OCI-LY1 (cell line): ENCODE results near the gene TROAP.

Experiments
- CTCF ChIP-seq: fragments of 200-600 bp; sonication (generic), shearing (Covaris generic); IDR thresholded peaks from 2 replicates; pipeline ENCODE4 v1.5.1; 2017; ENCODE audit warnings: mild to moderate bottlenecking, antibody characterized with exemption, low read length, moderate library complexity, mixed read lengths
- EZH2 ChIP-seq: fragments of 200-600 bp; sonication (generic), shearing (Covaris generic); IDR thresholded peaks from 2 replicates; pipeline ENCODE4 v1.8.0; 2017; ENCODE audit warnings: borderline replicate concordance, mixed run types, mild to moderate bottlenecking, antibody characterized with exemption, low read length, moderate library complexity, mixed read lengths

GRCh38 chr12:49355913-49356312 is 32.9 kb downstream of the TROAP start:
- TF ChIP-seq CTCF = no peak
- no peak for TF ChIP-seq EZH2
